Endothelial cell of umbilical vein (primary cell): ENCODE results near the gene JDP2. TPM values are rescaled to one million over a fixed set of nuclear protein-coding genes. Genes with fewer than 3 reads are reported as not detected.

ENCODE experiments used
- BruUV-seq: library from RNA; stranded (reverse); fragments of 400-500 nt; replicated peaks from 2 replicates; lab custom pipeline; 2021; lab: Mats Ljungman, UMichigan
- CTCF ChIA-PET: fragments of 300-600, 350-600 bp; sonication (Branson Sonifier 250); formaldehyde crosslinking; loops from one replicate; lab custom pipeline; 2021; ENCODE audit warnings: antibody characterized with exemption, inconsistent platforms; lab: Charles Lee
- POLR2A ChIA-PET: fragments of 300-600, 350-600 bp; sonication (Branson Sonifier 250); formaldehyde crosslinking; loops from one replicate; lab custom pipeline; 2021; ENCODE audit warnings: antibody characterized with exemption, inconsistent platforms; lab: Charles Lee
- DNase-seq: peaks from one replicate; pipeline ENCODE4 v3.0.0-alpha.2; 2011; ENCODE audit warnings: low read depth, low spot score
- FAIRE-seq: peaks from 2 replicates; lab custom pipeline; 2011; peaks lifted over from hg19 to GRCh38; lab: Jason Lieb, UNC
- H2AFZ ChIP-seq: 2 replicates; pipeline ENCODE4 v1.6.0; 2012; ENCODE audit warnings: low read depth, low read length, control low read depth, inconsistent platforms
- H3K27ac ChIP-seq: 2 replicates; pipeline ENCODE4 v1.5.1; 2011; ENCODE audit warnings: low read depth, mild to moderate bottlenecking, control low read depth, low read length, moderate library complexity; ENCODE audit not compliant: insufficient read depth
- H3K27me3 ChIP-seq, 2 experiments: 2 replicates each; pipeline versions ENCODE4 v1.6.0 to v1.6.1; 2011; ENCODE audit warnings: low read length in 2 of 2, mixed read lengths in 1 of 2; ENCODE audit not compliant: control insufficient read depth in 2 of 2, insufficient read depth in 2 of 2
- H3K36me3 ChIP-seq, 2 experiments: 2 replicates in 1 of 2; 3 replicates in 1 of 2; pipeline ENCODE4 v1.5.1; 2011; ENCODE audit warnings: low read length in 2 of 2, mild to moderate bottlenecking in 1 of 2, moderate library complexity in 1 of 2; ENCODE audit not compliant: control insufficient read depth in 2 of 2, insufficient read depth in 2 of 2; ENCODE audit errors: extremely low read depth in 1 of 2
- H3K4me1 ChIP-seq: 3 replicates; pipeline ENCODE4 v1.5.1; 2011; ENCODE audit warnings: mild to moderate bottlenecking, low read length; ENCODE audit not compliant: control insufficient read depth, insufficient read depth; ENCODE audit errors: extremely low read depth
- H3K4me2 ChIP-seq: 2 replicates; pipeline ENCODE4 v1.6.1; 2011; ENCODE audit warnings: low read length, control low read depth, mixed read lengths; ENCODE audit not compliant: insufficient read depth
- H3K4me3 ChIP-seq, 3 experiments: fragments of 200-600 bp in 1 of 3; sonication (generic), shearing (Covaris generic) in 1 of 3; replicated peaks in 1 of 3; 2 replicates each; pipeline ENCODE4 v1.5.1; 2011 to 2016; ENCODE audit warnings: control low read depth in 3 of 3, low read length in 3 of 3, mild to moderate bottlenecking in 2 of 3, inconsistent platforms in 1 of 3, low read depth in 1 of 3, moderate library complexity in 1 of 3; ENCODE audit not compliant: insufficient read depth in 1 of 3
- H3K79me2 ChIP-seq: 2 replicates; pipeline ENCODE4 v1.6.0; 2012; ENCODE audit warnings: low read length, inconsistent platforms; ENCODE audit not compliant: control insufficient read depth, insufficient read depth
- H3K9ac ChIP-seq: replicated peaks from 2 replicates; pipeline ENCODE3; 2011; ENCODE audit warnings: low read length, control low read depth; ENCODE audit not compliant: insufficient read depth; ENCODE audit errors: extremely low read depth
- H3K9me1 ChIP-seq: replicated peaks from 3 replicates; pipeline ENCODE4 v1.6.0; 2011; ENCODE audit warnings: mild to moderate bottlenecking, low read length; ENCODE audit not compliant: control insufficient read depth, insufficient read depth; ENCODE audit errors: extremely low read depth
- H3K9me3 ChIP-seq: replicated peaks from 2 replicates; pipeline ENCODE4 v1.5.1; 2012; ENCODE audit warnings: low read length, inconsistent platforms; ENCODE audit not compliant: control insufficient read depth, insufficient read depth
- H4K20me1 ChIP-seq: replicated peaks from 2 replicates; pipeline ENCODE3; 2011; ENCODE audit warnings: mild to moderate bottlenecking, low read length; ENCODE audit not compliant: control insufficient read depth, insufficient read depth; ENCODE audit errors: extremely low read depth
- EZH2 ChIP-seq: IDR thresholded peaks from 2 replicates; pipeline ENCODE4 v1.6.1; 2012; ENCODE audit warnings: borderline replicate concordance, low read depth, mild to moderate bottlenecking, moderate library complexity, low read length, inconsistent platforms; ENCODE audit not compliant: severe bottlenecking
- FOS ChIP-seq: IDR thresholded peaks from 2 replicates; pipeline ENCODE4 v1.6.1; 2011; ENCODE audit warnings: mild to moderate bottlenecking, low read length, moderate library complexity, borderline replicate concordance; ENCODE audit not compliant: insufficient read depth
- GATA2 ChIP-seq: IDR thresholded peaks from 2 replicates; pipeline ENCODE4 v1.7.0; 2011; ENCODE audit warnings: low read depth, mild to moderate bottlenecking, moderate library complexity, mixed read lengths, low read length; ENCODE audit not compliant: insufficient read length, insufficient read depth
- JUN ChIP-seq: IDR thresholded peaks from 2 replicates; pipeline ENCODE4 v1.6.1; 2011; ENCODE audit warnings: borderline replicate concordance, low read depth; ENCODE audit not compliant: insufficient read length, insufficient read depth
- MAX ChIP-seq: IDR thresholded peaks from 2 replicates; pipeline ENCODE4 v1.6.1; 2011; ENCODE audit not compliant: insufficient read depth, insufficient read length
- MYC ChIP-seq: IDR thresholded peaks from one replicate; pipeline ENCODE4 v1.6.1; 2011; ENCODE audit warnings: mild to moderate bottlenecking, low read depth, low read length
- POLR2A ChIP-seq: IDR thresholded peaks from 2 replicates; pipeline ENCODE4 v1.6.1; 2012; ENCODE audit warnings: low read depth, mild to moderate bottlenecking, control low read depth, low read length
- POLR2AphosphoS5 ChIP-seq: IDR thresholded peaks from 2 replicates; pipeline ENCODE4 v1.6.1; 2012; ENCODE audit warnings: low read depth, mild to moderate bottlenecking, control low read depth, low read length, moderate library complexity; ENCODE audit not compliant: insufficient read depth
- dilution Hi-C: fragments of 300-500 bp; cut with MboI; formaldehyde crosslinking; loops from one replicate; pipeline ENCODE4 v1.15.0; 2019; ENCODE audit warnings: low sequenced_read_pairs; ENCODE audit not compliant: extremely low pct_ligation_motif_present
- intact Hi-C: fragments of 100-400 bp; cut with micrococcal nuclease; formaldehyde crosslinking; loops from one replicate; pipeline ENCODE4 v1.10.0; 2022
- polyA plus RNA-seq, 4 experiments: library from polyadenylated mRNA; depleted of rRNA in 3 of 4; stranded (reverse) in 3 of 4; unstranded in 1 of 4; fragments of >200 nt; gene quantifications; 2 replicates each; pipeline versions ENCODE4 v1.2.1 to v1.2.3, GENCODE V29; 2011 to 2012; ENCODE audit warnings: missing spikeins in 1 of 4
- total RNA-seq: library from RNA; stranded (reverse); gene quantifications from 2 replicates; pipeline ENCODE4 v1.2.3, GENCODE V29; 2021
- TF ChIP-seq, protein P1 (sequence below), 2 donors: IDR thresholded peaks; 1 replicate in 1 of 2; 2 replicates in 1 of 2; pipeline ENCODE4 v1.5.1; 2011; ENCODE audit warnings: low read length in 2 of 2, mild to moderate bottlenecking in 2 of 2, moderate library complexity in 2 of 2, control low read depth in 1 of 2, inconsistent platforms in 1 of 2, low read depth in 1 of 2; ENCODE audit not compliant: insufficient read depth in 1 of 2; ENCODE audit errors: extremely low read depth in 1 of 2

Gene JDP2
- total and polyA plus RNA-seq, 2 donors (not counting 3 experiments of a cell fraction or from before 2014, with no cell fraction given), result 3.2 to 10.6 TPM

GRCh38 chr14:75515629-75515996 lies 87.8 kb downstream of the JDP2 start:
- H3K4me3 ChIP-seq, result no peak overlapping the region
- no peak overlapping the region for H3K27ac ChIP-seq
- ChIA-PET CTCF (interaction anchor here (2.9 to 3.5 kb wide), 2 partner anchors 27 to 45 kb away, joined by 23 to 24 read pairs; no protein-coding TSS in a partner anchor), POLR2A (no interaction called here)
- TF ChIP-seq, protein P1, sequence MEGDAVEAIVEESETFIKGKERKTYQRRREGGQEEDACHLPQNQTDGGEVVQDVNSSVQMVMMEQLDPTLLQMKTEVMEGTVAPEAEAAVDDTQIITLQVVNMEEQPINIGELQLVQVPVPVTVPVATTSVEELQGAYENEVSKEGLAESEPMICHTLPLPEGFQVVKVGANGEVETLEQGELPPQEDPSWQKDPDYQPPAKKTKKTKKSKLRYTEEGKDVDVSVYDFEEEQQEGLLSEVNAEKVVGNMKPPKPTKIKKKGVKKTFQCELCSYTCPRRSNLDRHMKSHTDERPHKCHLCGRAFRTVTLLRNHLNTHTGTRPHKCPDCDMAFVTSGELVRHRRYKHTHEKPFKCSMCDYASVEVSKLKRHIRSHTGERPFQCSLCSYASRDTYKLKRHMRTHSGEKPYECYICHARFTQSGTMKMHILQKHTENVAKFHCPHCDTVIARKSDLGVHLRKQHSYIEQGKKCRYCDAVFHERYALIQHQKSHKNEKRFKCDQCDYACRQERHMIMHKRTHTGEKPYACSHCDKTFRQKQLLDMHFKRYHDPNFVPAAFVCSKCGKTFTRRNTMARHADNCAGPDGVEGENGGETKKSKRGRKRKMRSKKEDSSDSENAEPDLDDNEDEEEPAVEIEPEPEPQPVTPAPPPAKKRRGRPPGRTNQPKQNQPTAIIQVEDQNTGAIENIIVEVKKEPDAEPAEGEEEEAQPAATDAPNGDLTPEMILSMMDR (IDR thresholded peaks at IDR 0.05; ENCODE audit: extremely low read depth in 1 of 2, insufficient read depth in 1 of 2, low read depth in 1 of 2, low read length in 2 of 2), result no peak
- TF ChIP-seq FOS, result no peak
- no peak for TF ChIP-seq EZH2
- no peak for TF ChIP-seq MAX
- TF ChIP-seq POLR2A, result no peak
- no peak for TF ChIP-seq GATA2
- TF ChIP-seq POLR2AphosphoS5, result no peak
- TF ChIP-seq JUN, result no peak
- no peak for TF ChIP-seq MYC
- H2AFZ ChIP-seq, result peak overlapping the region; percentile 90
- dilution Hi-C loops (no loop called here), intact Hi-C loops (no loop called here)
- H3K27me3 ChIP-seq, result no peaks in the 10 kb centered on the region
- no peaks in the 10 kb centered on the region for H3K36me3 ChIP-seq
- H3K9me1 ChIP-seq, result no peaks in the 10 kb centered on the region
- no peaks in the 10 kb centered on the region for H3K4me1 ChIP-seq
- no peaks in the 10 kb centered on the region for H4K20me1 ChIP-seq
- no peak overlapping the region for H3K9ac ChIP-seq
- H3K9me3 ChIP-seq, result no peaks in the 10 kb centered on the region
- no TSS peak for BruUV-seq
- no peak overlapping the region for H3K4me2 ChIP-seq
- DNase-seq (no peak), FAIRE-seq (no peak)
- no peaks in the 10 kb centered on the region for H3K79me2 ChIP-seq
